Jurkat, Clone E6-1 (cell line): ENCODE data around the gene ITGA2.

Experiments
- DNase-seq: peaks from one replicate; pipeline ENCODE4 v3.0.0-alpha.2; 2011; ENCODE audit warnings: low read depth, low spot score
- H3K4me3 ChIP-seq: 2 replicates; pipeline ENCODE4 v1.5.1; 2011; ENCODE audit warnings: mild to moderate bottlenecking, low read length, control low read depth, moderate library complexity

ITGA2 gene

GRCh38 chr5:53041071-53041692 lies 52.0 kb downstream of the ITGA2 start:
- H3K4me3 ChIP-seq: no peak overlapping the region
- DNase-seq: no peak

GRCh38 chr5:53041740-53042139 lies 52.6 kb downstream of the ITGA2 start:
- no peak for DNase-seq
- no peak overlapping the region for H3K4me3 ChIP-seq

GRCh38 chr5:53045263-53045662 lies 56.1 kb downstream of the ITGA2 start:
- no peak for DNase-seq
- no peak overlapping the region for H3K4me3 ChIP-seq

GRCh38 chr5:53048248-53048647 lies 59.1 kb downstream of the ITGA2 start:
- no peak overlapping the region for H3K4me3 ChIP-seq
- no peak for DNase-seq

GRCh38 chr5:53052499-53052898 lies 63.3 kb downstream of the ITGA2 start:
- DNase-seq: peak; percentile 50
- no peak overlapping the region for H3K4me3 ChIP-seq

- no peak for DNase-seq
- H3K4me3 ChIP-seq: no peak overlapping the region
Observed at GRCh38 chr5:53053364-53053763, 64.2 kb downstream of the ITGA2 start.

GRCh38 chr5:53055365-53055764 lies 66.2 kb downstream of the ITGA2 start:
- H3K4me3 ChIP-seq: no peak overlapping the region

GRCh38 chr5:53059281-53059680 lies 70.1 kb downstream of the ITGA2 start:
- no peak overlapping the region for H3K4me3 ChIP-seq

More at GRCh38 chr5:53055365-53055764, 66.2 kb downstream of the ITGA2 start:
- no peak for DNase-seq

GRCh38 chr5:53063176-53063575 lies 74.0 kb downstream of the ITGA2 start:
- DNase-seq: no peak

More at GRCh38 chr5:53059281-53059680, 70.1 kb downstream of the ITGA2 start:
- no peak for DNase-seq

GRCh38 chr5:53063791-53064190 lies 74.6 kb downstream of the ITGA2 start:
- no peak overlapping the region for H3K4me3 ChIP-seq
- no peak for DNase-seq

More at GRCh38 chr5:53063176-53063575, 74.0 kb downstream of the ITGA2 start:
- no peak overlapping the region for H3K4me3 ChIP-seq

- DNase-seq: no peak
- no peak overlapping the region for H3K4me3 ChIP-seq
Observed at GRCh38 chr5:53066088-53066487, 76.9 kb downstream of the ITGA2 start.

- DNase-seq: no peak
- no peak overlapping the region for H3K4me3 ChIP-seq
Observed at GRCh38 chr5:53067641-53068040, 78.5 kb downstream of the ITGA2 start.

- H3K4me3 ChIP-seq: no peak overlapping the region
- DNase-seq: no peak
Observed at GRCh38 chr5:53068291-53068836, 79.2 kb downstream of the ITGA2 start.

GRCh38 chr5:53069626-53070025 lies 80.5 kb downstream of the ITGA2 start:
- DNase-seq: no peak
- no peak overlapping the region for H3K4me3 ChIP-seq

- DNase-seq: no peak
- no peak overlapping the region for H3K4me3 ChIP-seq
Observed at GRCh38 chr5:53071298-53071697, 82.1 kb downstream of the ITGA2 start.

- DNase-seq: no peak
- H3K4me3 ChIP-seq: no peak overlapping the region
Observed at GRCh38 chr5:53071738-53072137, 82.6 kb downstream of the ITGA2 start.

GRCh38 chr5:53073348-53073747 lies 84.2 kb downstream of the ITGA2 start:
- DNase-seq: no peak
- no peak overlapping the region for H3K4me3 ChIP-seq

GRCh38 chr5:53076014-53076583 lies 86.9 kb downstream of the ITGA2 start:
- no peak overlapping the region for H3K4me3 ChIP-seq
- DNase-seq: no peak

- no peak for DNase-seq
- H3K4me3 ChIP-seq: no peak overlapping the region
Observed at GRCh38 chr5:53080271-53080670, 91.1 kb downstream of the ITGA2 start.

- H3K4me3 ChIP-seq: no peak overlapping the region
- no peak for DNase-seq
Observed at GRCh38 chr5:53083927-53084326, 94.8 kb downstream of the ITGA2 start.
